ENCODE results near the gene KIAA1671. TPM values are rescaled to one million over a fixed set of nuclear protein-coding genes. Genes with fewer than 3 reads are reported as not detected.

KIAA1671 gene
- polyA plus RNA-seq, 1 of the 3 experiments (the other 2 are of a cell fraction) = 7.4 TPM

DNA sequence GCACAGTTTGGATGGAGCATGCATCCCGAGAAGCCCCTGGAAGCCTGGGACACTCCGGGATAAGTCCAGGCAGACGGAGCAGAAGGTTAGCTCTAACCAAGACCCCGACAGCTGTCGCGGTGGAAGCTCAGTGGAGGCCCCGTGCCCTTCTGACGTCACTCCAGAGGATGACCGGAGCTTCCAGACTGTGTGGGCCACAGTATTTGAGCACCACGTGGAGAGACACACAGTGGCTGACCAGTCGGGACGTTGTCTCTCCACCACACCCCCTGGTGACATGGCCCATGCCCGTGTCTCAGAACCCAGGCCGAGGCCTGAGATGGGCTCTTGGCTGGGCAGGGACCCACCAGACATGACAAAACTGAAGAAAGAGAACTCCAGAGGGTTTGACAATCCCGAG lies 86.3 kb downstream of the KIAA1671 start:
- Histone ChIP-seq H3F3A (replicated peaks; ENCODE audit: insufficient read depth) (no peaks in the 10 kb centered on the region), H3K4me2 (no peak overlapping the region), H2AFZ (ENCODE audit: low read depth) (no peak overlapping the region), H3K27me3 (ENCODE audit: insufficient read depth) (no peaks in the 10 kb centered on the region), H3K27ac (ENCODE audit: low read depth in 2 of 2, low read length in 1 of 2) (no peak overlapping the region), H3K9me3 (no peaks in the 10 kb centered on the region), H3K4me3 (ENCODE audit: low read depth in 2 of 2, low read length in 1 of 2) (no peak overlapping the region), H3K79me2 (ENCODE audit: insufficient read depth) (no peaks in the 10 kb centered on the region), H3K9ac (no peak overlapping the region), H3K36me3 (replicated peaks in 1 of 2; ENCODE audit: control insufficient read depth in 1 of 2, insufficient read depth in 2 of 2, low read length in 1 of 2) (peaks cover 11 to 28% of the 10 kb centered on the region in 2 experiments), H3K4me1 (ENCODE audit: control insufficient read depth in 1 of 2, insufficient read depth in 2 of 2, low read depth in 1 of 2, low read length in 1 of 2) (no peaks in the 10 kb centered on the region; a peak in 1 of 4 replicates), H4K20me1 (ENCODE audit: insufficient read depth) (no peaks in the 10 kb centered on the region), H3K9me2 (no peaks in the 10 kb centered on the region)
- POLR2A ChIA-PET = no interaction called here
- DNase-seq = no peak
- CTCF ChIA-PET = interaction anchor here (1.1 to 1.9 kb wide), 3 partner anchors 10 to 101 kb away, joined by 3 to 6 read pairs (median 5); no protein-coding TSS in a partner anchor
- 95% methylated on average over 14 of the region's 15 CpGs for WGBS (ENCODE audit: low lambda C conversion rate)
- TF ChIP-seq CHD2 (IDR thresholded peaks at IDR 0.05; ENCODE audit: low read length, partially characterized antibody) (no peak), RXRA (IDR thresholded peaks at IDR 0.05; ENCODE audit: borderline replicate concordance, low read depth) (no peak), RFX5 (IDR thresholded peaks at IDR 0.05; ENCODE audit: low read length) (no peak), FOXM1 (IDR thresholded peaks at IDR 0.05; ENCODE audit: low read depth) (no peak), GATA2 (CRISPR knock-in tag; IDR thresholded peaks at IDR 0.05) (no peak), NRF1 (IDR thresholded peaks at IDR 0.05; ENCODE audit: low read depth, low read length) (no peak), TEAD4 (IDR thresholded peaks at IDR 0.05; ENCODE audit: borderline replicate concordance, insufficient read depth) (no peak), EP300 (IDR thresholded peaks at IDR 0.05; ENCODE audit: borderline replicate concordance in 1 of 2, low read depth in 1 of 2, low read length in 1 of 2) (no peak), TCF12 (IDR thresholded peaks at IDR 0.05) (no peak), SMC3 (IDR thresholded peaks at IDR 0.05; ENCODE audit: low read depth, low read length) (no peak), JUND (IDR thresholded peaks at IDR 0.05) (no peak), MEF2A (IDR thresholded peaks at IDR 0.05; ENCODE audit: borderline replicate concordance, low read depth) (no peak)
- TF ChIP-seq, protein P1, sequence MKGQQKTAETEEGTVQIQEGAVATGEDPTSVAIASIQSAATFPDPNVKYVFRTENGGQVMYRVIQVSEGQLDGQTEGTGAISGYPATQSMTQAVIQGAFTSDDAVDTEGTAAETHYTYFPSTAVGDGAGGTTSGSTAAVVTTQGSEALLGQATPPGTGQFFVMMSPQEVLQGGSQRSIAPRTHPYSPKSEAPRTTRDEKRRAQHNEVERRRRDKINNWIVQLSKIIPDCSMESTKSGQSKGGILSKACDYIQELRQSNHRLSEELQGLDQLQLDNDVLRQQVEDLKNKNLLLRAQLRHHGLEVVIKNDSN (IDR thresholded peaks at IDR 0.05; ENCODE audit: borderline replicate concordance, low read depth) = no peak
- TF ChIP-seq, protein P2, sequence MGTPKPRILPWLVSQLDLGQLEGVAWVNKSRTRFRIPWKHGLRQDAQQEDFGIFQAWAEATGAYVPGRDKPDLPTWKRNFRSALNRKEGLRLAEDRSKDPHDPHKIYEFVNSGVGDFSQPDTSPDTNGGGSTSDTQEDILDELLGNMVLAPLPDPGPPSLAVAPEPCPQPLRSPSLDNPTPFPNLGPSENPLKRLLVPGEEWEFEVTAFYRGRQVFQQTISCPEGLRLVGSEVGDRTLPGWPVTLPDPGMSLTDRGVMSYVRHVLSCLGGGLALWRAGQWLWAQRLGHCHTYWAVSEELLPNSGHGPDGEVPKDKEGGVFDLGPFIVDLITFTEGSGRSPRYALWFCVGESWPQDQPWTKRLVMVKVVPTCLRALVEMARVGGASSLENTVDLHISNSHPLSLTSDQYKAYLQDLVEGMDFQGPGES (IDR thresholded peaks at IDR 0.05; ENCODE audit: low read depth, low read length) = no peak
- TF ChIP-seq, protein P3, sequence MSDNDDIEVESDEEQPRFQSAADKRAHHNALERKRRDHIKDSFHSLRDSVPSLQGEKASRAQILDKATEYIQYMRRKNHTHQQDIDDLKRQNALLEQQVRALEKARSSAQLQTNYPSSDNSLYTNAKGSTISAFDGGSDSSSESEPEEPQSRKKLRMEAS (IDR thresholded peaks at IDR 0.05; ENCODE audit: low read depth) = no peak
- TF ChIP-seq, protein P4, sequence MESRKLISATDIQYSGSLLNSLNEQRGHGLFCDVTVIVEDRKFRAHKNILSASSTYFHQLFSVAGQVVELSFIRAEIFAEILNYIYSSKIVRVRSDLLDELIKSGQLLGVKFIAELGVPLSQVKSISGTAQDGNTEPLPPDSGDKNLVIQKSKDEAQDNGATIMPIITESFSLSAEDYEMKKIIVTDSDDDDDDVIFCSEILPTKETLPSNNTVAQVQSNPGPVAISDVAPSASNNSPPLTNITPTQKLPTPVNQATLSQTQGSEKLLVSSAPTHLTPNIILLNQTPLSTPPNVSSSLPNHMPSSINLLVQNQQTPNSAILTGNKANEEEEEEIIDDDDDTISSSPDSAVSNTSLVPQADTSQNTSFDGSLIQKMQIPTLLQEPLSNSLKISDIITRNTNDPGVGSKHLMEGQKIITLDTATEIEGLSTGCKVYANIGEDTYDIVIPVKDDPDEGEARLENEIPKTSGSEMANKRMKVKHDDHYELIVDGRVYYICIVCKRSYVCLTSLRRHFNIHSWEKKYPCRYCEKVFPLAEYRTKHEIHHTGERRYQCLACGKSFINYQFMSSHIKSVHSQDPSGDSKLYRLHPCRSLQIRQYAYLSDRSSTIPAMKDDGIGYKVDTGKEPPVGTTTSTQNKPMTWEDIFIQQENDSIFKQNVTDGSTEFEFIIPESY (IDR thresholded peaks at IDR 0.05; ENCODE audit: borderline replicate concordance, low read depth) = no peak
